Thyroid gland (tissue), 4 donors: ENCODE data around the gene SUPT7L.

Source experiments
- CTCF ChIP-seq, 6 experiments: fragments of 200-600 bp in 3 of 6; fragments of 450-650 bp in 3 of 6; sonication (generic) in 3 of 6; IDR thresholded peaks; one replicate each; pipeline ENCODE4 v1.5.1; 2016 to 2019; ENCODE audit warnings: antibody characterized with exemption in 6 of 6, mild to moderate bottlenecking in 2 of 6, inconsistent platforms in 1 of 6, moderate library complexity in 1 of 6
- POLR2A ChIP-seq, 2 donors: fragments of 450-650 bp; IDR thresholded peaks; one replicate each; pipeline ENCODE4 v1.6.1; 2017; ENCODE audit warnings: antibody characterized with exemption in 2 of 2, mild to moderate bottlenecking in 2 of 2, moderate library complexity in 1 of 2

DNA sequence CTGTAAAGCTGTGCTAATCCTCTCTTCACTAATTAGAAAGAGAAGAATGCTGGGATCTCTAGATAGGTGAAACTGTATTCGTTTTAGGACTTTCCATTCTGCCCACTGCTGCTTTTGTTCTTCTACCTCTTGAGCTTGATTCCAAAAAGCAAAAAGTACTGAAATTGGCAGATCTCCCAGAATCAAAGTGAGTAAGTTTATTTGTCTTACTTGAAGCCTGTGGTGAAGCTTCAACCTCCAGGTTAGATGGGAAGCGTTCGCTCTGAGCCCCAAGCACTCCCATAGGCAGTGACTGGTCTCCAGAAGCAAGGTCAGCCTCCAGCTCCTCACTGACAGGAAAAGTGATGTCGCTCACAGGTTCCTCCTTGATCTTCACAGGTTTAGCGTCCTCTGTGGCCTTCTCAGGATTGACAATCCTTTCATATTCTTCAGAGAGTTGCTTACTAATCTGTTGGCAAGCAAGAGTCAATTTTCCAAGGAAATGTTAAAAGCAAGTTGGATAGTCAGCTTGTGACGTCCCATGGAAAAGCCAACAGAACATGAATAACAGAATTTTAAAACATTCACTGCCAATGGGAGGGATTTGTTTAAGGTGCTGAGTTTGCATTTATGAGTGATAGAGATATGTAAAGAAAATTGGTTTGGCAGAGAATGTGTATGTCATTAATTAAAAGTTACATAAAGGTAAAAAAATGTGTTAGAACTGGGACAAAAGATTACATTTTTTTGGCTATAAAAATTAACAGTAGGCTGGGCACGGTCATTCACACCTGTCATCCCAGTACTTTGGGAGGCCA lies 8.1 kb downstream of the SUPT7L start:
- TF ChIP-seq POLR2A (IDR thresholded peaks at IDR 0.05) (no peak), CTCF (IDR thresholded peaks at IDR 0.05) (no peak)
